Measurements from ENCODE around the gene SLC25A21. TPM values are rescaled to one million over a fixed set of nuclear protein-coding genes. Genes with fewer than 3 reads are reported as not detected.

SLC25A21 gene
- total and polyA plus RNA-seq, 10 of the 15 experiments (the other 5 are each of a cell fraction or from before 2014, with no cell fraction given): 0.06 to 0.72 (median 0.17) TPM; not detected in 3

- H3K4me2 ChIP-seq (ENCODE audit: control insufficient read depth, insufficient read depth): no peak overlapping the region
- POLR2A ChIA-PET: no interaction called here
- ATAC-seq: no peak
- TF ChIP-seq TARDBP (IDR thresholded peaks at IDR 0.05; ENCODE audit: borderline replicate concordance) (no peak), BCLAF1 (IDR thresholded peaks at IDR 0.05) (no peak), ETV6 (conservative IDR thresholded peaks at IDR 0.05 in 1 of 2, IDR thresholded peaks at IDR 0.05 in 1 of 2; ENCODE audit: borderline replicate concordance in 1 of 2, low read depth in 1 of 2) (no peak)
- no peak for FAIRE-seq
- no peak for DNase-seq (ENCODE audit: low read depth, low spot score)
- H3K27ac ChIP-seq (ENCODE audit: control insufficient read depth, insufficient read depth): no peak overlapping the region
- no TSS peak for BruUV-seq (replicated peaks)
- H3K36me3 ChIP-seq (ENCODE audit: control insufficient read depth in 2 of 2, insufficient read depth in 2 of 2, low read length in 1 of 2): no peaks in the 10 kb centered on the region
- H2AFZ ChIP-seq (ENCODE audit: control insufficient read depth, low read depth, low read length): no peak overlapping the region
- H3K4me3 ChIP-seq: no peak overlapping the region
- H3K9ac ChIP-seq (ENCODE audit: control insufficient read depth, insufficient read depth, low read length): no peak overlapping the region
- RAD21 ChIA-PET (ENCODE audit: unreplicated experiment): no interaction called here
- intact Hi-C loops (cut with micrococcal nuclease; ENCODE audit: unreplicated experiment) (no loop called here), in situ Hi-C loops (cut with MboI) (no loop called here)
- no peaks in the 10 kb centered on the region for H3K4me1 ChIP-seq (ENCODE audit: control insufficient read depth, insufficient read depth, low read length)
- SMC1A ChIA-PET (ENCODE audit: uncharacterized antibody, unreplicated experiment): no interaction called here
- H4K20me1 ChIP-seq (ENCODE audit: control insufficient read depth, insufficient read depth): no peaks in the 10 kb centered on the region
- H3K79me2 ChIP-seq (ENCODE audit: control insufficient read depth, insufficient read depth, low read length): no peaks in the 10 kb centered on the region
- CTCF ChIA-PET: no interaction called here
- H3K27me3 ChIP-seq (replicated peaks in 1 of 2; ENCODE audit: control insufficient read depth in 2 of 2, insufficient read depth in 2 of 2, low read length in 1 of 2): no peaks in the 10 kb centered on the region
- H3K9me3 ChIP-seq (replicated peaks; ENCODE audit: control insufficient read depth, insufficient read depth, low read length): no peaks in the 10 kb centered on the region
- WGBS (ENCODE audit: insufficient coverage, insufficient replicate concordance, low lambda C conversion rate, missing lambda C conversion rate): 0% methylated on average over 1 of the region's 1 CpG
Observed at GRCh38 chr14:36750244-36750643, 422.2 kb downstream of the SLC25A21 start.

All from GM12878 (cell line).